Daoy (cell line): ENCODE data around the gene PRLR. TPM values are rescaled to one million over a fixed set of nuclear protein-coding genes. Genes with fewer than 3 reads are reported as not detected.

Source experiments
- DNase-seq: peaks from one replicate; pipeline ENCODE4 v3.0.0-alpha.2; 2015; ENCODE audit warnings: low read depth
- total RNA-seq: library from RNA; depleted of rRNA; stranded (reverse); fragments of >200 nt; shearing (Covaris generic); gene quantifications from 2 replicates; pipeline ENCODE4 v1.2.3, GENCODE V29; 2014

Gene PRLR
- total RNA-seq, 1 experiment from 2014 or later: 0.29 TPM

GRCh38 chr5:35233601-35234000 lies 3.3 kb upstream of the PRLR start:
- DNase-seq: no peak

GRCh38 chr5:35233121-35233520 lies 2.8 kb upstream of the PRLR start:
- no peak for DNase-seq

- DNase-seq: no peak
These were observed 1.8 kb upstream of the PRLR start for GRCh38 chr5:35232124-35232523.

DNA sequence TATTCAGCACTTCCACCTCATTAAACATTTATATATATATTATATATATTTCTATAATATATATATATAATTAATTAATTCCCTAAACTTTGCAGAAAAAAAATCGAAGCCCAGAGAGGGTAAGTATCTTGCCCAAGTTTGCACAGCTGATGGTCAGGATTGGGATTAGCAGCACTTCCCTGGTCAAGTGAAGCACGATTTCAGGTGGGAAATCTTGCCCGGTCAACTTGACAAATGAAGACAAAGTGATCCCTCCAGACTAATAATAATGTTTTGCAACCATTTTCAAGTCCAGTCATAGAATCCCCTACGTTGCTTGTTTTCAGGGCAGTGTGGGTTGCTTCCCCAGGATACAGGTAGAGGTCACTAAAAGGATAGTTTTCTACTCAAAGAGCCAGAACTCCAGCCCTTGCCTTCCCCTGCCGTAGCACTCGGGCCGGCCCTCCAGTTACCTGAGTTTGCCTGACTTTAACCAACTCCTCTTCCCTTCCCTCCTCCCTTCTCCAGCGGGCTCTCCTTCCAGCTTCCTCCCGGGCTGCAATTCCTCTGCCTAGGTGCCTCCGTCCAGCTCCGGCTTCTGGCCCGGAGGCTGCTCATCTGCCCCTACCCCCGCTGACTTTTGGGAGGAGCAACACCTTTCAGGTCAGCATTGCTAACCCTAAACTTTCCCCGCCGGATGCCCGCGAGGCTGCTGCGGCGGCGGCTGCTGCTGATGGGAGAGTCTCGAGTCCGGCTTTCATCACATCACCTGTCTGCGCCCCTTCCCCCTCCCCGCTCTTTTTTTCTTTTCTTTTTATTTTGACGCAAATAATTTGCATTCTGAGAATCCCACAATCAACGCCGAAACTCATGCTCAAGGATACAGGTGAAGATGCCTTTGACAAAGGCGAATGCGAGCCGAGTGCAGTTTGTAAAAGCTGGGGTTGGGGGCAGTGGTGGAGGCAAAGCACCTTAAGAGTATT lies 930 bp downstream of the PRLR start:
- peak; percentile 40 for DNase-seq

- DNase-seq: no peak
These were observed 2.0 kb downstream of the PRLR start for GRCh38 chr5:35228310-35228709.

- DNase-seq: no peak
These were observed 2.6 kb downstream of the PRLR start for GRCh38 chr5:35227720-35228119.

- no peak for DNase-seq
These were observed 6.4 kb downstream of the PRLR start for GRCh38 chr5:35223787-35224395.

GRCh38 chr5:35220967-35221366 lies 9.3 kb downstream of the PRLR start:
- no peak for DNase-seq

- no peak for DNase-seq
These were observed 11.3 kb downstream of the PRLR start for GRCh38 chr5:35218981-35219380.

- DNase-seq: no peak
These were observed 16.2 kb downstream of the PRLR start for GRCh38 chr5:35214051-35214450.

GRCh38 chr5:35213608-35214007 lies 16.7 kb downstream of the PRLR start:
- DNase-seq: peak; percentile 11

DNA sequence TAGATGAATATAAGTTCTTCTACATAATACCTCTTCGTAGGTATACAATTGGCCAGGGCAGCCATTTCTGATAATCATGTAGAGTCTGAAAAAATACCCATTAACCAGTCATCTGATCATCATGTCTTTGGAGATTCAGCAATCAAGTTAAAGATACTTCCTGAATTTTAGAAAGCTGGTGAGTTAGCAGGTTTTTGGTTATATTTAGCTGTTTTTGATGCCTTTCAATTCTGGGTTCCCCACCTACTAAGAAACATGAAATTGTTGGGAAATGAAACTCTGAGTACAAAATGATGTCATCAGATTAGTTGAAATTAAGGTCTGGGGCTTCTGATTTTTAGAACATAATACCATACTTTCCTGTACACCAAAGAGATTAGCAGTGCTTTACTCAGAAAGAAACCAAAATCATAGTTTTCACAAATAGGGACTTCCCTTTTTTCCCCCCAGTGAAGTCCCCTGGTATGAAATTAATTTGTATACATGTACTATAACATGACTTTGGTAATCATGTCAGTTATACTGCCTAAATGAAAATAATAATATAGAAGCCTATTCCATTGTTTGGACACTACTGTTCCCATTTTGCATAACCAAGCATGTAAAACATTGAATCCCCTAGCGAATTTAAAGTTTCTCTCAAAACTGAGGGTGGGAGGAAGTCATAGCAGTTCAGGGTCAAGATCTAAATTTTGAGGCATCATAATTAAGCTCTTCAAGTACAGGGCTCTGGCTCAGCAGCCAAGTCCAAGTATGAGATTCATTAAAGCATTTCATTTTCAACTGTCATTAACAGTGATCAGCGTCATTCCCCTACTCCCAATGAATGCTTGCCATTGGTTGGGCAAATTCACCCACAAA lies 17.9 kb downstream of the PRLR start:
- DNase-seq: no peak

DNA sequence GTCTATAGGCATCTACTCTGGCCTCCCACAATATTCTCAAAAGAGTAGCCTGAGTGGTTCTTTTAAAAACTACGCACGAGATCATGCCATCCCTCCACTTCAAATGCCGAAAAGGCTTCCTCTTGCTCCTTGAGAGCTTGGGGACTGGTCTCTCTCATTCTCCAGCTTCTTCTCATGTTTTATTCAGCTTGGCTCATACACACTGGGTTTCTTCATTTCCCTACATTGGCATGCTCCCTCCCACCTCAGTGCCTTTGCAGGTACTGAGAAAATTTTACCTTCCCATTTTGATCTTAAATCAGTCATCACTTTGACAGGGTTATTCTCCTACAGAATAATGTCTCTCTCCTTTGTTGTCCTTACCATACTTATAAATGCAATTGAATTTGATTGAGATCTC lies 20.4 kb downstream of the PRLR start:
- no peak for DNase-seq

GRCh38 chr5:35205606-35206005 lies 24.7 kb downstream of the PRLR start:
- no peak for DNase-seq

DNA sequence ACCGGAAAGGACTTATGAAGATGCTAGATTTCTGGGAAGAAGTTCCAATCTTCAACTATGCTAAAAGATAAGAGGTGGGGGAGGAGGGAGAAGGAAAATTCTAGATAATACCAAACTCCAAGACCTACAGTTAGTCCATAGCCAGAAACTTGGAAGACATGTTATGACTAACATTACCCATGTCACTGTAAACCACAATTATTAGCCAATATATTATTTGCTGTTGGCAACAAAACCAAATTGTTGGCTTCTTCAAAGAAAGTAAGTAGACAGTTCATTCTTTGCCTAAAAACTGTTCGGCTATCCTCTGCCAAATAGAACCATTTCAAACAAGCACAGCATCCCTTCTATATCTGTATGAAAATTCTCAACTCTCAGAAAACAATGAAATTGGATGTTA lies 25.1 kb downstream of the PRLR start:
- DNase-seq: no peak

DNA sequence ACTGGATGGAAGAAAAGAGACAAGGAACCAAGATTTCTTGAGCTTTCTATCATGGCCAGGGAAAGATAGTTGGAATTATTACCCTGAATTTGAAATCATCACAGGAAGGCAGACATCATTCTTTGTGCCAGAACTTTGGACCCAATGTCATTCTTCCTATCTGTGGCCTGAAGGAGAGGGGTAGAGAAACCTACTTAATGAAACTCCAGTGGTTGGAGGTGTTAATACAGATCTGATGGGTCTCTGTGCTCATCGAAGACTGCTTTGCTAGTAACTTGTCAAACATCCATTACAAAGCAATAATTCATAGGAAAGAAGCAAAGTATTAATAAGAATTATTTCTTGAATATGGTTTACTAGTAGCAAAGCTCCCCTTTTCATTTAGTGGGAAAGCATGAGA lies 26.9 kb downstream of the PRLR start:
- no peak for DNase-seq

- peak; percentile 42 for DNase-seq
These were observed 27.8 kb downstream of the PRLR start for GRCh38 chr5:35202319-35203111.

DNA sequence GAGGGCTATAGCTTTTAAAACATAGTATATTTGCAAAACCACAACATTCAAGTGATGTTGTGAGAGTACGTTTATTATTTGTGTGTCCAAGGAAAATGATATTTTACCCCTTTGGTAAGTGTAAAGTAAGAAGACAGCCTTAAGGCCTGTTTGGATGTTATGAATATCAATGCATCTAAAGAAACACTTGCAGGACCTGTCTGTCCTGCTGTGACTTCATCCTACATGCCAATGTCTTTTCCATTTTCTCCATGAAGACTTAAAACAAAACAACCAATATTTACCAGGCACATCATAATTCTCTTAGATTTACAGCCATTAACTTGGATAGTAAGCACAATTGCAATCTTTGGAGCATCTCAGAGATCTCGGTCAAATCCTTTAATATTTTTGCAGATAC lies 29.0 kb downstream of the PRLR start:
- DNase-seq: no peak

DNA sequence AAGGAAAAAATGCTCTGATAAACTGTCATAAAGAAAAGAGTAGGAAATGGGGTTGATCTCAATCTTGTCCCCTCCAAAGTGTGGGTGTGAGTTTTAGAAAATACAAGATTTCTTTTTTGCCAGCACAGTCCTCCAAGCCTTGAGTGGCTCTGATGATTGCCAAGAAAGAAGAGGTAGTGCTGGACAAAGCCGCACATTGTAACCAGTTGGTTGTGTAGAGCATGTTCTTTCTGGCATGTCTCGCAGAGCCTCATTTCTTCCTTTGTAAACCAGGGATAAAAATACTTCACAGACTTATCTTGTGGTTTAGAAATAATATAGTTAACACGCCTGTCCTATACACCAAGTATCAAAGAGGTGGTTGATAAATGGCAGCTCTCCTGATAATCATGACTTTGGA lies 30.4 kb downstream of the PRLR start:
- DNase-seq: no peak

- DNase-seq: no peak
These were observed 31.6 kb downstream of the PRLR start for GRCh38 chr5:35198686-35199085.

DNA sequence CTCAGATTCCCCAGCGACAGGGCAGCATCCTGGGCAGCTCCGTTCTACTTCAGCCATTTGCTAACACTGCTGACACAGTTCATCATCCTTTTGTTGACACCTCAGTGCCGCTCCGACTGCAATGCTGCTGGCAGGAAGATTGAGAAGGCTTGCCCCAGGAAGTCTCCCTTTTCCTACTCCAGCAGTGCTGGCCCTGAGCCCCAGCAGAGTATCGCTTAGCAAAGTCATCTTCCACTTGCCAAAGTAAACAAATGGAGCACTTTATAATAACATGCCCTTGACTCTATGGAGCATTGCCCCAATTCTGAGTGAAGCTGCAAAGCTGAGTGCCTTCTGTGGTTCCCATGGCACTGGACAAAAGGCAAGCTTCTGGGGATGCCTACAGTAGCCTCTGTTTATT lies 32.2 kb downstream of the PRLR start:
- DNase-seq: peak; percentile 65
